Uterus (tissue), 2 donors: ENCODE measurements around the gene SLC26A5.

Source experiments
- CTCF ChIP-seq, 4 experiments: fragments of 200-600 bp in 2 of 4; fragments of 450-650 bp in 2 of 4; sonication (generic) in 2 of 4; IDR thresholded peaks; one replicate each; pipeline ENCODE4 v1.5.1; 2016 to 2019; ENCODE audit warnings: antibody characterized with exemption in 4 of 4, mild to moderate bottlenecking in 2 of 4, moderate library complexity in 1 of 4
- POLR2A ChIP-seq, 2 donors: fragments of 450-650 bp; IDR thresholded peaks; one replicate each; pipeline ENCODE4 v1.6.1; 2016; ENCODE audit warnings: antibody characterized with exemption in 2 of 2, mild to moderate bottlenecking in 1 of 2, moderate library complexity in 1 of 2

GRCh38 chr7:103447073-103447960 is 1.3 kb upstream of the SLC26A5 start:
- TF ChIP-seq CTCF (IDR thresholded peaks at IDR 0.05) (no peak), POLR2A (IDR thresholded peaks at IDR 0.05) (no peak)
